Activated CD4-positive, alpha-beta T cell treated with anti-CD3 and anti-CD28 coated beads for 24 hours (primary cell): ENCODE results near the gene TXLNG.
"Not testable (repeated sequence)": the region's sequence is repeated elsewhere in the genome, so short reads cannot be mapped to it uniquely, and the experiment has no call there.

Experiments used
- DNase-seq, 2 donors: peaks; one replicate each; pipeline ENCODE4 v3.0.0-alpha.2; 2020; ENCODE audit warnings: low read depth in 2 of 2

TXLNG gene

GRCh38 chrX:16786139-16786790 lies at the start of gene TXLNG:
Gene TXLNG, plus strand, starts transcription at chrX:16786466. Its CDS starts 22 bp downstream, at chrX:16786488.
- DNase-seq = peak; percentile 85 to 97

GRCh38 chrX:16737024-16737423 lies 49.2 kb upstream of the TXLNG start:
- DNase-seq = no peak

- no peak for DNase-seq
These were observed 46.7 kb upstream of the TXLNG start for GRCh38 chrX:16739574-16739973.

GRCh38 chrX:16743604-16744325 lies 42.5 kb upstream of the TXLNG start:
- no peak for DNase-seq

- no peak for DNase-seq
These were observed 41.2 kb upstream of the TXLNG start for GRCh38 chrX:16745102-16745501.

- no peak for DNase-seq
These were observed 40.6 kb upstream of the TXLNG start for GRCh38 chrX:16745659-16746058.

- DNase-seq = no peak
These were observed 37.8 kb upstream of the TXLNG start for GRCh38 chrX:16748425-16748824.

GRCh38 chrX:16750136-16750535 lies 36.1 kb upstream of the TXLNG start:
- DNase-seq = no peak

GRCh38 chrX:16754019-16754418 lies 32.2 kb upstream of the TXLNG start:
- no peak for DNase-seq

- DNase-seq = no peak
These were observed 29.5 kb upstream of the TXLNG start for GRCh38 chrX:16756724-16757123.

GRCh38 chrX:16761500-16761899 lies 24.8 kb upstream of the TXLNG start:
- DNase-seq = not testable (repeated sequence)

- DNase-seq = no peak
These were observed 23.7 kb upstream of the TXLNG start for GRCh38 chrX:16762579-16762978.

- DNase-seq = no peak
These were observed 20.7 kb upstream of the TXLNG start for GRCh38 chrX:16765594-16765993.

GRCh38 chrX:16770970-16771482 lies 15.2 kb upstream of the TXLNG start:
- DNase-seq = no peak

GRCh38 chrX:16771483-16772398 lies 14.5 kb upstream of the TXLNG start:
- DNase-seq = no peak

GRCh38 chrX:16772460-16772859 lies 13.8 kb upstream of the TXLNG start:
- DNase-seq = no peak

- DNase-seq = no peak
These were observed 11.5 kb upstream of the TXLNG start for GRCh38 chrX:16774746-16775145.

GRCh38 chrX:16778545-16778944 lies 7.7 kb upstream of the TXLNG start:
- DNase-seq = no peak

GRCh38 chrX:16778993-16779392 lies 7.3 kb upstream of the TXLNG start:
- DNase-seq = no peak

- DNase-seq = not testable (repeated sequence)
These were observed 6.5 kb upstream of the TXLNG start for GRCh38 chrX:16779815-16780214.

GRCh38 chrX:16783452-16783851 lies 2.8 kb upstream of the TXLNG start:
- no peak for DNase-seq

- DNase-seq = not testable (repeated sequence)
These were observed 1.8 kb upstream of the TXLNG start for GRCh38 chrX:16784440-16784839.
